Kidney epithelial cell (primary cell): ENCODE results near the gene ARHGEF40. TPM values are rescaled to one million over a fixed set of nuclear protein-coding genes. Genes with fewer than 3 reads are reported as not detected.

Experiments
- DNase-seq: peaks from one replicate; pipeline ENCODE4 v3.0.0-alpha.2; 2010; ENCODE audit warnings: low read depth
- H3K27me3 ChIP-seq: 2 replicates; pipeline ENCODE4 v1.6.0; 2011; ENCODE audit warnings: low read length; ENCODE audit not compliant: control insufficient read depth, insufficient read depth
- H3K36me3 ChIP-seq: 2 replicates; pipeline ENCODE4 v1.5.1; 2011; ENCODE audit warnings: low read length; ENCODE audit not compliant: control insufficient read depth, insufficient read depth
- H3K4me3 ChIP-seq: 2 replicates; pipeline ENCODE4 v1.5.1; 2011; ENCODE audit warnings: low read depth, mild to moderate bottlenecking, control low read depth, low read length
- total RNA-seq: library from RNA; depleted of rRNA; stranded (reverse); fragments of >200 nt; gene quantifications from 2 replicates; pipeline ENCODE4 v1.2.3, GENCODE V29; 2015
- TF ChIP-seq, protein P1 (sequence below): IDR thresholded peaks from 2 replicates; pipeline ENCODE4 v1.5.1; 2011; ENCODE audit warnings: mild to moderate bottlenecking, moderate library complexity, low read length, control low read depth, inconsistent platforms; ENCODE audit not compliant: insufficient read depth, poor library complexity, severe bottlenecking

The ARHGEF40 gene
- total RNA-seq, 1 donor from 2014 or later = 59.7 TPM

DNA sequence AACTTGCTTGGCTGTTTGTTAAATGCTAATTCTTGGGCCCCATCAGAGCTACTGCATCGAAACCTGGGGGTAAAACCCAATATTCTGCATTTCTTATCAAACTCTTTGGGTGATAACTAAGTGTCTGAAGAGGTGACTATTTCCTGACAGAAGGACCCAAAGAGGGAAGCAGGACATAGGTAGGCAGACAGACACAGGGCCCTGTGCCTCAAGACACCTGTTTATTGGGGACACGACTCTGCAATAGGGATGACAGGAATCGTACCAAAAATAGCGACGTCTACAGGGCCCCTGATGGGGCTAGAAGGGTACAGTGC, 19.7 kb downstream of the ARHGEF40 start:
- TF ChIP-seq, protein P1, sequence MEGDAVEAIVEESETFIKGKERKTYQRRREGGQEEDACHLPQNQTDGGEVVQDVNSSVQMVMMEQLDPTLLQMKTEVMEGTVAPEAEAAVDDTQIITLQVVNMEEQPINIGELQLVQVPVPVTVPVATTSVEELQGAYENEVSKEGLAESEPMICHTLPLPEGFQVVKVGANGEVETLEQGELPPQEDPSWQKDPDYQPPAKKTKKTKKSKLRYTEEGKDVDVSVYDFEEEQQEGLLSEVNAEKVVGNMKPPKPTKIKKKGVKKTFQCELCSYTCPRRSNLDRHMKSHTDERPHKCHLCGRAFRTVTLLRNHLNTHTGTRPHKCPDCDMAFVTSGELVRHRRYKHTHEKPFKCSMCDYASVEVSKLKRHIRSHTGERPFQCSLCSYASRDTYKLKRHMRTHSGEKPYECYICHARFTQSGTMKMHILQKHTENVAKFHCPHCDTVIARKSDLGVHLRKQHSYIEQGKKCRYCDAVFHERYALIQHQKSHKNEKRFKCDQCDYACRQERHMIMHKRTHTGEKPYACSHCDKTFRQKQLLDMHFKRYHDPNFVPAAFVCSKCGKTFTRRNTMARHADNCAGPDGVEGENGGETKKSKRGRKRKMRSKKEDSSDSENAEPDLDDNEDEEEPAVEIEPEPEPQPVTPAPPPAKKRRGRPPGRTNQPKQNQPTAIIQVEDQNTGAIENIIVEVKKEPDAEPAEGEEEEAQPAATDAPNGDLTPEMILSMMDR = no peak
- Histone ChIP-seq H3K36me3 (no peaks in the 10 kb centered on the region), H3K4me3 (no peak overlapping the region), H3K27me3 (no peaks in the 10 kb centered on the region)
- DNase-seq = no peak

DNA sequence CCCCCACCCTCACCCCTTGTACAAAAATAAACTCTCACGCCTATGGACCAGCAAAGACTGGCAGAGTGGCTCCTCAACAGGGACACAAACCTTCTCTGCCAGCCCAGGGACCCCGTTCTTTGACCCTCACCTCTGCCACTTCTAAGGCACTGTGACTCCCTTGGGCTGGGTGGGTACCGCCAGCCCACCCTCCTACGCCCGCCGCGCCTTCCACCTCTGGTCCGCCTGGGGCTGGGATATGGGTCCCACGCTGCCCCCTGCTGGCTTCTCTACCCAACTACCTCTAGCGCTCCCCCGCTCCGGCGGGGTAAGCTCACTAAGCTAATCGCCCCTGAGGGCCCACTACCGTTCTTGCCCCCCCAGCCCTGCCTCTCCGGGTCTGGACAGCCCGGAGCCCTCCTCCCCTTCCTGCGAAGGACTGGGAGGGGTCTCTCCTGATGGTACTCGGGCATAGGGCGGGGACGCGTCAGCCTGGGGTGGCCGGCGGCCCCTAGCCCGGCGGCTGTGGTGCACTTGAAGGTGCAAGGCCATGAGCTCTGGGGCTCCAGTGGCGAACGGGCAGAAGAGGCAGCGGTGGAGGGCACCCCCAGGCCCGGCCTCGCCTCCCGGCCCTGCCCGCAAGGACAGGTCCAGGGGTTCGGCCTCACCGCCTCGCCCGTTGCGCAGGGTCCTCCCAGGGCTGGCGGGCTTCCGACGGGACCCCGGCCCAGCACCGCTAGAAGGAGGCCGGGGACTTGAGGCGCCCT, 20.3 kb downstream of the ARHGEF40 start:
- TF ChIP-seq, protein P1 = peak; percentile 56
- no peak for DNase-seq
- H3K36me3 ChIP-seq = no peaks in the 10 kb centered on the region

DNA sequence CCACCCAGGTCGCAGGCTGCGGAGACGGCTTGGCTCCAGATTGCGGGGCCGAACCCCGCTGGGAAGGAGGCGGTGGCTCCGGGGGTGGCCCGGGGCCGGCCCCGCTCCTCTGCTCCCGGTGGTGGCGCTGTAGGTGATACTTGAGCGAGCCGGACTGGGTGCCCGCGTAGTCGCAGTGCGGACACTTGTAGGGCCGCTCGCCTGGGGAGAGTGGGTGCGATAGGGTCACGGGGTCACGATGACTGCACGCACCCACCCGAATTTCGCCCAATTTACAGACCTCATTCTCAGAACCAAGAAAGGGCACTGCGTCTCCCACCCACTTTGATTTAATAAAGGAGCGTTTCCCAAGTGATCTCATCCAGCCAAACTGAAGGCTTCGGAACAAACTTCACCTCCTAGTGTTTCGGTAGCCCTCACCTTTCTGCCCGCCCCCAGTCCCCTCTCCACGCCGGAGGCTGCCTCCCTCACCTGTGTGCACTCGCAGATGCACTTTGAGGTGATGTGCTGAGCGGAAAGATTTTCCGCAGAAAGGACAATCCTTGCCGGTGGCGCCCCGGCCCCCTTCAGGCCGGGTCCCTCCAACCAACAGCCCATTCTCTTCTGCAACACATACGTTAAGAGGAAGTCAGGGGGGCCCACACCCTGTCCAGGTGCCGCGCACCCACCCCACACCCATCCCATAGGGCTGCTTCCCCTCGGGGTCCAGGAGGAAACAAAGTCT, 21.0 kb downstream of the ARHGEF40 start:
- Histone ChIP-seq H3K4me3 (no peak overlapping the region), H3K36me3 (no peaks in the 10 kb centered on the region), H3K27me3 (no peaks in the 10 kb centered on the region)
- DNase-seq = no peak
- TF ChIP-seq, protein P1 = no peak

More for the DNA sequence above, 20.3 kb downstream of the ARHGEF40 start:
- Histone ChIP-seq H3K27me3 (no peaks in the 10 kb centered on the region), H3K4me3 (no peak overlapping the region)

DNA sequence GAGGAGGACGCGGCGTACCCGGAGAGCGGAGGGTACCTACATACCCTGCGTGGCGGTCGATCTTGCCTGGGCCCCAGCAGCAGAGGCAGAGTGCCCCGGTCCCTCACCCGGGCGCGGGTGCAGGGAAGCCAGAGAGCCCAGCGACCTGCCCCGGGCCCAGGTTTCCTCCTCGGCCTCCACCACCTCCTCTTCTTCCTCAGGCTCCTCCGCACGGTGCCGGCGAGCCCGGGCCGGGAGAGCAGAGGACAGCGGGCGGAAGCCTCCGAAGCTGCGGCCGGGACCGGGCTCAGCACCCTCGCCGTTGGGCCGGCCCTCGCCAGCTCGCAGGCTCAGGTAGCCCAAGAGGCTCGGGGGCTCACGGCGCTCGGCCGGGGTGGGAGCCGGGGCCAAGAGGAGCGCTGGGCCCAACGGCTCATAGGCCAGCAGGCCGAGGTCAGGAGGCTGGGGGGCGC, 21.7 kb downstream of the ARHGEF40 start:
- Histone ChIP-seq H3K36me3 (no peaks in the 10 kb centered on the region), H3K4me3 (no peak overlapping the region), H3K27me3 (no peaks in the 10 kb centered on the region)
- no peak for DNase-seq
- TF ChIP-seq, protein P1 = no peak

DNA sequence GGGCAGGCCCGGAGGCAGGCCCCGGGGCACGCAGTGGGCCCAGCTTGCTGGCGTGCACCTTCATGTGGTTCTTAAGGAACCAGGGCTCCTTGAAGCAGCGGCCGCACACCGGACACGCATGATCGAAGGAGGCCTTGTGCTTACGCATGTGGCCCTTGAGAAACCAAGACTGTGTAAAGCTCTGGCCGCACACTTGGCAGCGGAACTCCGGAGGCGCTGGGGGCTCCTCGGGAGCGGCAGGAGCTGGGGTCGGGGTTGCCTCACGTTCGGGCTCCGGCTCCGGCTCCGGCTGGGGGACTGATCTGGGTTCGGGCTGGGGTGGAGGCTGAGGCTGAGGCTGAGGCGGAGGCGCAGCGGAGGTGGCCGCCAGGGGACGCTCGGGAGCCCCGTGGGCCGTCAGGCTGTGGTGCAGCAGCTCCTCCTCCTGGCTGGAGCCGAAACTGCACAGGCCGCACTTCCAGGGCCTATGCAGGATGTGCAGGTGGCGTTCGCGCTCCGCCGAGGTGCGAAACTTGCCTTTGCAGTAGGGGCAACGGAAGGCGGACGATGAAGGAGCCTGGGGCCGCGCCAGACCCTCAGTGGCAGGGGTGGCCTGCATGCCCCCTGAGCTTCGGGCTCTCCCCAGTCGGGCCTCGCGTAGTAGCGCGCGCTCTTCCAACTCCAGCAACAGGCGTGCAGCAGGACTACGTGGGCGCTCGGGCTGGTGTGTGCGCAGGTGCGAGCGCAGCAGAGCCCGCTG, 22.3 kb downstream of the ARHGEF40 start:
- no peak for DNase-seq
- H3K27me3 ChIP-seq = no peaks in the 10 kb centered on the region
- no peak overlapping the region for H3K4me3 ChIP-seq
- H3K36me3 ChIP-seq = no peaks in the 10 kb centered on the region
- TF ChIP-seq, protein P1 = peak; percentile 100
